HepG2 (cell line): ENCODE measurements around the gene INTS1. TPM values are rescaled to one million over a fixed set of nuclear protein-coding genes. Genes with fewer than 3 reads are reported as not detected.
A peak's percentile ranks its signal among the peaks of the same experiment; 100 is the strongest.

Source experiments
- ARID2 ChIP-seq: sonication (generic); formaldehyde crosslinking; IDR thresholded peaks from 2 replicates; pipeline ENCODE4 v1.8.1; 2022; ENCODE audit warnings: mild to moderate bottlenecking, missing genetic modification reagents, borderline replicate concordance
- ATF7-NPFF ChIP-seq: sonication (generic); formaldehyde crosslinking; IDR thresholded peaks from 2 replicates; pipeline ENCODE4 v1.8.1; 2023; ENCODE audit warnings: mild to moderate bottlenecking, low read depth, missing genetic modification reagents, moderate library complexity
- MTA1 ChIP-seq: sonication (generic); formaldehyde crosslinking; IDR thresholded peaks from 2 replicates; pipeline ENCODE4 v1.4.0; 2020; ENCODE audit warnings: missing genetic modification reagents, mild to moderate bottlenecking, borderline replicate concordance
- PRMT3 ChIP-seq: sonication (generic); formaldehyde crosslinking; IDR thresholded peaks from 2 replicates; pipeline ENCODE4 v1.8.1; 2022; ENCODE audit warnings: low read depth, mild to moderate bottlenecking, moderate library complexity, missing genetic modification reagents, borderline replicate concordance
- SAP130 ChIP-seq: IDR thresholded peaks from 2 replicates; pipeline ENCODE4 v1.6.1; 2016; ENCODE audit warnings: low read depth
- SP140L ChIP-seq: sonication (generic); formaldehyde crosslinking; IDR thresholded peaks from 2 replicates; pipeline ENCODE4 v1.4.0; 2020; ENCODE audit warnings: missing genetic modification reagents, borderline replicate concordance
- ZBTB20 ChIP-seq: sonication (generic); formaldehyde crosslinking; IDR thresholded peaks from 2 replicates; pipeline ENCODE4 v1.8.1; 2023; ENCODE audit warnings: missing genetic modification reagents, low read depth, mild to moderate bottlenecking, borderline replicate concordance
- ZNF652 ChIP-seq: IDR thresholded peaks from 2 replicates; pipeline ENCODE4 v1.6.1; 2016; ENCODE audit warnings: low read depth, borderline replicate concordance
- ZNF788 ChIP-seq: sonication (generic); formaldehyde crosslinking; IDR thresholded peaks from 2 replicates; pipeline ENCODE4 v1.5.0; 2020; ENCODE audit warnings: mild to moderate bottlenecking, missing genetic modification reagents, borderline replicate concordance
- polyA plus RNA-seq, 8 experiments: library from polyadenylated mRNA; depleted of rRNA in 3 of 8; stranded (reverse) in 7 of 8; unstranded in 1 of 8; fragments of >200 nt; fragmentation: Illumina TruSeq in 4 of 8; extraction: Trizol in 4 of 8; gene quantifications; 2 replicates each; pipeline versions ENCODE4 v1.2.1 to v1.2.3, GENCODE V29; 2011 to 2016; ENCODE audit warnings: low read depth in 4 of 8, missing spikeins in 1 of 8, mixed read lengths in 1 of 8; ENCODE audit not compliant: insufficient read depth in 1 of 8
- total RNA-seq, 5 experiments: library from RNA; depleted of rRNA; stranded (reverse); fragments of >200 nt; fragmentation: Illumina TruSeq; extraction: Trizol; gene quantifications; 2 replicates each; pipeline ENCODE4 v1.2.3, GENCODE V29; 2016; ENCODE audit warnings: low read depth in 1 of 5
- TF ChIP-seq, protein P1 (sequence below): sonication (generic); formaldehyde crosslinking; IDR thresholded peaks from 2 replicates; pipeline ENCODE4 v1.5.0; 2020; ENCODE audit warnings: missing genetic modification reagents
- TF ChIP-seq, protein P2 (sequence below): sonication (generic); formaldehyde crosslinking; IDR thresholded peaks from 2 replicates; pipeline ENCODE4 v1.5.0; 2020; ENCODE audit warnings: missing genetic modification reagents
- TF ChIP-seq, protein P3 (sequence below): sonication (generic); formaldehyde crosslinking; IDR thresholded peaks from 2 replicates; pipeline ENCODE4 v1.4.0; 2020; ENCODE audit warnings: missing genetic modification reagents, mild to moderate bottlenecking, borderline replicate concordance
- TF ChIP-seq, protein P4 (sequence below): sonication (generic); formaldehyde crosslinking; IDR thresholded peaks from 2 replicates; pipeline ENCODE4 v1.4.0; 2020; ENCODE audit warnings: mild to moderate bottlenecking, missing genetic modification reagents, borderline replicate concordance
- TF ChIP-seq, protein P5 (sequence below): IDR thresholded peaks from 2 replicates; pipeline ENCODE4 v1.6.1; 2016; ENCODE audit warnings: mild to moderate bottlenecking

The INTS1 gene
- total and polyA plus RNA-seq, 2 of the 13 experiments (the other 11 are each of a cell fraction or from before 2014, with no cell fraction given): 13.7 to 29.0 TPM

DNA sequence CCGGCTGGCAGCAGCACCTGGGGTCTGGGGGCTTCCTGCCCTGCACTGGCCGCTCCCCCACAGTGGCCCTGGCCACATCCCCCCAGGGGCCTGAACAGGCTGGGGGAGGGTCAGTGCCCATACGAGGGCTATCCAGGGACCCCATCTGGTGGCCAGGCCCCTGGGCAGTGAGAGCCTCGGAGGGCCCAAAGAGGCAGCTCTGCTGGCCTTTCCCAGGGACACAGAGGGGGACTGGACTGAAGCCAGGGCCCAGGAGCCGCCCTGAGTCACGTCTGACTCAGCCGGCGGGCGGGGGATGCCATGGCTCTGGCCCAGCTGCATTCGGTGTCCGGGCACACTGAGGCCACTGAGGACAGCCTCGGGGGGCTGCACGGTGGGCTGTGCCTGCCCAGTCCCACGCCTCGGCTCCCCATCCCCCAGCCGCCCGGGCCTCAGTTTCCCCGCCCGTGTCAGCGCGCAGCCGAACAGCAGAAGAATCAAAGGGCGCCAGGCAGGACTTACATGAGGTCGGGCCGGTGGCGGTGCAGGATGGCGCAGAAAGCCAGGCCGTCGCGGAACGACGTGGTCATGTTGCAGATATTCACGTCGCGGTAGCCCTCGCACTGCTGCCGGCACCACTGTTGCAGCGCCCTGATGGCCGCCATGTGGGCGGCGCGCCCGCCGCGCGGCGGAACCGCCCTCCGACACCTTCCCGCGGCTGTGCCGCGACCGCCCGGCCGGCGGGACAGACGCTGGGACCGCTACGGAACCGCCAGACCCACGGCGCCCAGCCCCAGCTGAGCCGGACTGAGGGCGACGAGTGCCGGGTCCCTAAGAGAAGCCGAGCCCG is 45.3 kb downstream of the INTS1 start, which contains the start of gene MICALL2 (continued):
- TF ChIP-seq ARID2 (CRISPR knock-in tag) (no peak), SAP130 (CRISPR knock-in tag) (peak; percentile 78), ZNF788 (CRISPR knock-in tag) (no peak; the same call in 1 of the 2 replicates), SP140L (CRISPR knock-in tag) (no peak), ATF7-NPFF (0 out of 2 replicates have a peak, but pooled peaks have one; percentile 45), ZBTB20 (CRISPR knock-in tag) (peak; percentile 51; the same call in 1 of the 2 replicates), ZNF652 (CRISPR knock-in tag) (no peak), MTA1 (CRISPR knock-in tag) (peak; percentile 23; the same call in 1 of the 2 replicates), PRMT3 (no peak)
- TF ChIP-seq, protein P1, sequence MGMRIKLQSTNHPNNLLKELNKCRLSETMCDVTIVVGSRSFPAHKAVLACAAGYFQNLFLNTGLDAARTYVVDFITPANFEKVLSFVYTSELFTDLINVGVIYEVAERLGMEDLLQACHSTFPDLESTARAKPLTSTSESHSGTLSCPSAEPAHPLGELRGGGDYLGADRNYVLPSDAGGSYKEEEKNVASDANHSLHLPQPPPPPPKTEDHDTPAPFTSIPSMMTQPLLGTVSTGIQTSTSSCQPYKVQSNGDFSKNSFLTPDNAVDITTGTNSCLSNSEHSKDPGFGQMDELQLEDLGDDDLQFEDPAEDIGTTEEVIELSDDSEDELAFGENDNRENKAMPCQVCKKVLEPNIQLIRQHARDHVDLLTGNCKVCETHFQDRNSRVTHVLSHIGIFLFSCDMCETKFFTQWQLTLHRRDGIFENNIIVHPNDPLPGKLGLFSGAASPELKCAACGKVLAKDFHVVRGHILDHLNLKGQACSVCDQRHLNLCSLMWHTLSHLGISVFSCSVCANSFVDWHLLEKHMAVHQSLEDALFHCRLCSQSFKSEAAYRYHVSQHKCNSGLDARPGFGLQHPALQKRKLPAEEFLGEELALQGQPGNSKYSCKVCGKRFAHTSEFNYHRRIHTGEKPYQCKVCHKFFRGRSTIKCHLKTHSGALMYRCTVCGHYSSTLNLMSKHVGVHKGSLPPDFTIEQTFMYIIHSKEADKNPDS: no peak
- TF ChIP-seq, protein P2, sequence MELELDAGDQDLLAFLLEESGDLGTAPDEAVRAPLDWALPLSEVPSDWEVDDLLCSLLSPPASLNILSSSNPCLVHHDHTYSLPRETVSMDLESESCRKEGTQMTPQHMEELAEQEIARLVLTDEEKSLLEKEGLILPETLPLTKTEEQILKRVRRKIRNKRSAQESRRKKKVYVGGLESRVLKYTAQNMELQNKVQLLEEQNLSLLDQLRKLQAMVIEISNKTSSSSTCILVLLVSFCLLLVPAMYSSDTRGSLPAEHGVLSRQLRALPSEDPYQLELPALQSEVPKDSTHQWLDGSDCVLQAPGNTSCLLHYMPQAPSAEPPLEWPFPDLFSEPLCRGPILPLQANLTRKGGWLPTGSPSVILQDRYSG: no peak
- TF ChIP-seq, protein P3, sequence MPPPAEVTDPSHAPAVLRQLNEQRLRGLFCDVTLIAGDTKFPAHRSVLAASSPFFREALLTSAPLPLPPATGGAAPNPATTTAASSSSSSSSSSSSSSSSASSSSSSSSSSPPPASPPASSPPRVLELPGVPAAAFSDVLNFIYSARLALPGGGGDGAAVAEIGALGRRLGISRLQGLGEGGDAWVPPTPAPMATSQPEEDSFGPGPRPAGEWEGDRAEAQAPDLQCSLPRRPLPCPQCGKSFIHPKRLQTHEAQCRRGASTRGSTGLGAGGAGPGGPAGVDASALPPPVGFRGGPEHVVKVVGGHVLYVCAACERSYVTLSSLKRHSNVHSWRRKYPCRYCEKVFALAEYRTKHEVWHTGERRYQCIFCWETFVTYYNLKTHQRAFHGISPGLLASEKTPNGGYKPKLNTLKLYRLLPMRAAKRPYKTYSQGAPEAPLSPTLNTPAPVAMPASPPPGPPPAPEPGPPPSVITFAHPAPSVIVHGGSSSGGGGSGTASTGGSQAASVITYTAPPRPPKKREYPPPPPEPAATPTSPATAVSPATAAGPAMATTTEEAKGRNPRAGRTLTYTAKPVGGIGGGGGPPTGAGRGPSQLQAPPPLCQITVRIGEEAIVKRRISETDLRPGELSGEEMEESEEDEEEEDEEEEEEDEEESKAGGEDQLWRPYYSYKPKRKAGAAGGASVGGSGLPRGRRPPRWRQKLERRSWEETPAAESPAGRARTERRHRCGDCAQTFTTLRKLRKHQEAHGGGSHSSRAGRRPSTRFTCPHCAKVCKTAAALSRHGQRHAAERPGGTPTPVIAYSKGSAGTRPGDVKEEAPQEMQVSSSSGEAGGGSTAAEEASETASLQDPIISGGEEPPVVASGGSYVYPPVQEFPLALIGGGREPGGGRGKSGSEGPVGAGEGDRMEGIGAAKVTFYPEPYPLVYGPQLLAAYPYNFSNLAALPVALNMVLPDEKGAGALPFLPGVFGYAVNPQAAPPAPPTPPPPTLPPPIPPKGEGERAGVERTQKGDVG: 0 out of 2 replicates have a peak, but pooled peaks have one; percentile 30
- TF ChIP-seq, protein P4, sequence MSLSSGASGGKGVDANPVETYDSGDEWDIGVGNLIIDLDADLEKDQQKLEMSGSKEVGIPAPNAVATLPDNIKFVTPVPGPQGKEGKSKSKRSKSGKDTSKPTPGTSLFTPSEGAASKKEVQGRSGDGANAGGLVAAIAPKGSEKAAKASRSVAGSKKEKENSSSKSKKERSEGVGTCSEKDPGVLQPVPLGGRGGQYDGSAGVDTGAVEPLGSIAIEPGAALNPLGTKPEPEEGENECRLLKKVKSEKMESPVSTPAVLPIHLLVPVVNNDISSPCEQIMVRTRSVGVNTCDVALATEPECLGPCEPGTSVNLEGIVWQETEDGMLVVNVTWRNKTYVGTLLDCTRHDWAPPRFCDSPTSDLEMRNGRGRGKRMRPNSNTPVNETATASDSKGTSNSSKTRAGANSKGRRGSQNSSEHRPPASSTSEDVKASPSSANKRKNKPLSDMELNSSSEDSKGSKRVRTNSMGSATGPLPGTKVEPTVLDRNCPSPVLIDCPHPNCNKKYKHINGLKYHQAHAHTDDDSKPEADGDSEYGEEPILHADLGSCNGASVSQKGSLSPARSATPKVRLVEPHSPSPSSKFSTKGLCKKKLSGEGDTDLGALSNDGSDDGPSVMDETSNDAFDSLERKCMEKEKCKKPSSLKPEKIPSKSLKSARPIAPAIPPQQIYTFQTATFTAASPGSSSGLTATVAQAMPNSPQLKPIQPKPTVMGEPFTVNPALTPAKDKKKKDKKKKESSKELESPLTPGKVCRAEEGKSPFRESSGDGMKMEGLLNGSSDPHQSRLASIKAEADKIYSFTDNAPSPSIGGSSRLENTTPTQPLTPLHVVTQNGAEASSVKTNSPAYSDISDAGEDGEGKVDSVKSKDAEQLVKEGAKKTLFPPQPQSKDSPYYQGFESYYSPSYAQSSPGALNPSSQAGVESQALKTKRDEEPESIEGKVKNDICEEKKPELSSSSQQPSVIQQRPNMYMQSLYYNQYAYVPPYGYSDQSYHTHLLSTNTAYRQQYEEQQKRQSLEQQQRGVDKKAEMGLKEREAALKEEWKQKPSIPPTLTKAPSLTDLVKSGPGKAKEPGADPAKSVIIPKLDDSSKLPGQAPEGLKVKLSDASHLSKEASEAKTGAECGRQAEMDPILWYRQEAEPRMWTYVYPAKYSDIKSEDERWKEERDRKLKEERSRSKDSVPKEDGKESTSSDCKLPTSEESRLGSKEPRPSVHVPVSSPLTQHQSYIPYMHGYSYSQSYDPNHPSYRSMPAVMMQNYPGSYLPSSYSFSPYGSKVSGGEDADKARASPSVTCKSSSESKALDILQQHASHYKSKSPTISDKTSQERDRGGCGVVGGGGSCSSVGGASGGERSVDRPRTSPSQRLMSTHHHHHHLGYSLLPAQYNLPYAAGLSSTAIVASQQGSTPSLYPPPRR (CRISPR knock-in tag): no peak
- TF ChIP-seq, protein P5, sequence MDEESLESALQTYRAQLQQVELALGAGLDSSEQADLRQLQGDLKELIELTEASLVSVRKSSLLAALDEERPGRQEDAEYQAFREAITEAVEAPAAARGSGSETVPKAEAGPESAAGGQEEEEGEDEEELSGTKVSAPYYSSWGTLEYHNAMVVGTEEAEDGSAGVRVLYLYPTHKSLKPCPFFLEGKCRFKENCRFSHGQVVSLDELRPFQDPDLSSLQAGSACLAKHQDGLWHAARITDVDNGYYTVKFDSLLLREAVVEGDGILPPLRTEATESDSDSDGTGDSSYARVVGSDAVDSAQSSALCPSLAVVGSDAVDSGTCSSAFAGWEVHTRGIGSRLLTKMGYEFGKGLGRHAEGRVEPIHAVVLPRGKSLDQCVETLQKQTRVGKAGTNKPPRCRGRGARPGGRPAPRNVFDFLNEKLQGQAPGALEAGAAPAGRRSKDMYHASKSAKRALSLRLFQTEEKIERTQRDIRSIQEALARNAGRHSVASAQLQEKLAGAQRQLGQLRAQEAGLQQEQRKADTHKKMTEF: peak; percentile 25; the same call in 1 of the 2 replicates
